ENCODE results near the gene B3GALNT2. TPM values are rescaled to one million over a fixed set of nuclear protein-coding genes. Genes with fewer than 3 reads are reported as not detected.
A peak's percentile ranks its signal among the peaks of the same experiment; 100 is the strongest.
"Not testable (repeated sequence)": the region's sequence is repeated elsewhere in the genome, so short reads cannot be mapped to it uniquely, and the experiment has no call there.

The B3GALNT2 gene
- total RNA-seq (ENCODE audit: low replicate concordance) = 43.0 and 69.4 TPM in 2 replicates

- no peak for TF ChIP-seq CTCF (IDR thresholded peaks at IDR 0.05; ENCODE audit: insufficient read depth, low read length)
- no peak for DNase-seq (ENCODE audit: low read depth)
- H3K4me3 ChIP-seq (ENCODE audit: low read depth, low read length) = peak within 1 kb of the TSS; percentile 88
Observed at GRCh38 chr1:235504122-235504493, at the start of gene B3GALNT2. TSS of gene B3GALNT2 (minus strand) at chr1:235504452. CDS start at chr1:235504252, 200 bp downstream.

- no peak for TF ChIP-seq CTCF (IDR thresholded peaks at IDR 0.05; ENCODE audit: insufficient read depth, low read length)
- no peak overlapping the region for H3K4me3 ChIP-seq (ENCODE audit: low read depth, low read length)
- DNase-seq (ENCODE audit: low read depth) = no peak
Observed at GRCh38 chr1:235553112-235553551, 48.9 kb upstream of the B3GALNT2 start.

- TF ChIP-seq CTCF (IDR thresholded peaks at IDR 0.05; ENCODE audit: insufficient read depth, low read length) = no peak
- DNase-seq (ENCODE audit: low read depth) = no peak
- no peak overlapping the region for H3K4me3 ChIP-seq (ENCODE audit: low read depth, low read length)
Observed at GRCh38 chr1:235552146-235552716, 48.0 kb upstream of the B3GALNT2 start.

- no peak for DNase-seq (ENCODE audit: low read depth)
- no peak for TF ChIP-seq CTCF (IDR thresholded peaks at IDR 0.05; ENCODE audit: insufficient read depth, low read length)
- H3K4me3 ChIP-seq (ENCODE audit: low read depth, low read length) = no peak overlapping the region
Observed at GRCh38 chr1:235549351-235550139, 45.3 kb upstream of the B3GALNT2 start.

GRCh38 chr1:235546369-235547155, 42.3 kb upstream of the B3GALNT2 start:
- not testable (repeated sequence) for DNase-seq (ENCODE audit: low read depth); H3K4me3 ChIP-seq (ENCODE audit: low read depth, low read length)

GRCh38 chr1:235545292-235545930, 41.2 kb upstream of the B3GALNT2 start:
- no peak overlapping the region for H3K4me3 ChIP-seq (ENCODE audit: low read depth, low read length)
- no peak for DNase-seq (ENCODE audit: low read depth)
- no peak for TF ChIP-seq CTCF (IDR thresholded peaks at IDR 0.05; ENCODE audit: insufficient read depth, low read length)

GRCh38 chr1:235542845-235543244, 38.6 kb upstream of the B3GALNT2 start:
- not testable (repeated sequence) for H3K4me3 ChIP-seq (ENCODE audit: low read depth, low read length); DNase-seq (ENCODE audit: low read depth)

Data from fibroblast of the aortic adventitia (primary cell).